GM19351 (cell line): ENCODE results near the gene CCDC171.
A peak's percentile ranks its signal among the peaks of the same experiment; 100 is the strongest.
"Not testable (repeated sequence)": the region's sequence is repeated elsewhere in the genome, so short reads cannot be mapped to it uniquely, and the experiment has no call there.

ENCODE experiments used
- ATAC-seq: cut with Tn5 transposase; IDR thresholded peaks from one replicate; pipeline ENCODE4 v1.9.1; 2021; ENCODE audit warnings: mild to moderate bottlenecking, moderate library complexity; ENCODE audit not compliant: unreplicated experiment

Gene CCDC171

GRCh38 chr9:15746905-15747304 lies 194.1 kb downstream of the CCDC171 start:
- ATAC-seq, result no peak

DNA sequence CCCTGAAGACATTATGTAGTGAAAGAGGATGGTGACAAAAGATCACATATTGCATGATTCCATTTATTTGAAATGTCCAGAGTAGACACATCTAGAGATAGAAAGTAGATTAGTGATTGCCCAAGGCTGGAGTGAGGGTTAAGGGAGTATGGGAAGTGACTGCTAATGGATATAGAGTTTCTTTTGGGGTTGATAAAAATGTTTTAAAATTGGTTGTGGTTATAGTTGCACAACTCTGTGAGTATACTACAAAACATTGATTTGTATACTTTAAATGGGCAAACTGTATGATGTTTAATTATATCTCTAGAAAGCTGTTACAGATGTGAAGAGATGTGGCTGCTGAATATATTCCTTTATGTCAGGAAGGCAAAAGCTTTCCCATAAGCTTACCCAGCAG lies 202.8 kb downstream of the CCDC171 start:
- no peak for ATAC-seq

GRCh38 chr9:15761551-15761950 lies 208.7 kb downstream of the CCDC171 start:
- no peak for ATAC-seq

DNA sequence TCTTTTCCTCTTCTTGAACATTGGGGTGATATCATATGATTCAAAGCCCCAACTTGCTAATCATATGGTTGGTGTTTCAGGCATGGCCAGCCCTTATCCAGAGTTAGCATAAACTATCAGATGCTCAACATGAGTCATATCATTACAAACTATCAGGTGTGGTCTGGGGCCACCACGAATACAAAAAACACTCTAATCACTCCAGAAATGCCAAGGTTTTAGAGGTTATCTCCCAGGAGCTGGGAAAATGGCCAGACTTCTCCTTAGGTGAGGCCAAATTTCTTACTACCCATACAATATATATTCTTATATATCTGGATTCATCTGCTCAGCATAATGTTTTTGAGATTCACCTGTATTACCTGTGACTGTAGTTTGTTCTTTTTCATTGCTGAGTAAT lies 210.5 kb downstream of the CCDC171 start:
- no peak for ATAC-seq

GRCh38 chr9:15764131-15764530 lies 211.3 kb downstream of the CCDC171 start:
- ATAC-seq, result no peak

- no peak for ATAC-seq
Measured at GRCh38 chr9:15769547-15769946, 216.7 kb downstream of the CCDC171 start.

GRCh38 chr9:15778861-15779260 lies 226.0 kb downstream of the CCDC171 start:
- no peak for ATAC-seq

- ATAC-seq, result no peak
Measured at GRCh38 chr9:15782106-15782505, 229.3 kb downstream of the CCDC171 start.

DNA sequence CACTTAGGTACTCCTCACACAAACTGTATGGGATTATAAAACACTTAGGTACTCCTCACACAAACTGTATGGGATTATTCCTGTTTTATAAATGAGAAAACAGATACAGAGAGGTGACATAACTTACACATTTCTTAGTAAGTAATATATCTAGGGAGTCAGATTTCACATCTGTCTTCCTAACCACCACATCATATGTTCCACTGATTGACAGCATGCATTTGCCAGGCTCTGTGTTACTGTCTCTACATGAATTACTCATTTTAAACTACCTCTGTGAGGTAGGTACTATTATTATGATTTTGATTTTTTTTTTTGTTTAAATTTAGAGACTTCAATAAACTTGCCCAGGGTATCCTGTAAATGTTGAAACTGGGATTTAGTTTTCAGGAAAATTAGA lies 232.7 kb downstream of the CCDC171 start:
- no peak for ATAC-seq

- ATAC-seq, result no peak
Measured at GRCh38 chr9:15786616-15787015, 233.8 kb downstream of the CCDC171 start.

- ATAC-seq, result not testable (repeated sequence)
Measured at GRCh38 chr9:15810219-15810899, 257.5 kb downstream of the CCDC171 start.

GRCh38 chr9:15813076-15813475 lies 260.2 kb downstream of the CCDC171 start:
- no peak for ATAC-seq

DNA sequence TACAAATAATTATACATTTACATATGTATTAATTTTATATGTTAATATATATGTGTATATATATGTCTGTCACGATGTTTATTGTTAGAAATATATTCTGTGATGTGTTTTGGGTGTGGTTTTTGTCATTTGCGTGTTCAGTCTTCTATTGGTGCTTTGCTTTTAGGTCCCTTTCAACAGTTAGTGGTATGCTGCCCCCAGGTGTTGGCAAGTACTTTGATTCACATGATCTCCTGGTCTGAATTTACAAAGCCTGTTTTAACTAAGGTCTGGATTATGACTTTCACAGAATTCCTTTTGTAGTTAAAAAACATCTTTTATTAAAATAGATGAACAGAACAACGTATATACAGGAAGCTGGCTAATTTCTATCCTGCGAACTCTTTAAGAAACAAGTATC lies 271.5 kb downstream of the CCDC171 start:
- no peak for ATAC-seq

DNA sequence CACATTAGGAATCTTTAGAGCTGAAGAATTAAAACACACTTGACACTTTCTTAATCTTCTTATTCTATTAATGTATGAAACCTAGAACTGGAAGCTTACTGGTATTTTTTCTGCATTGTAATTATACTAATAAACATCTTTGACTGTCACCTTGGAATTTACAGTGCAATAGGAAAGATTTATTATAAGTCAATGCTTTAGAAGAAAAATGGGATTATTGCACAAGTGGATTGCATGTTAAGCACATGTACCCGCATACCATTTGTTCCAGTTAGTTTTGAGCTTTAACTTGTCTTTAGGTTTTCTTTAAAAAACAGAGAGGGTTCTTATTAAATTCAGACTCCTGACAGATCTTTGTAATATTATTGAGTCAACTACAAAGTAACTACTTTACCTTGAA lies 278.5 kb downstream of the CCDC171 start:
- no peak for ATAC-seq

GRCh38 chr9:15834541-15834940 lies 281.7 kb downstream of the CCDC171 start:
- no peak for ATAC-seq

- peak; percentile 89 for ATAC-seq
Measured at GRCh38 chr9:15837079-15837679, 284.3 kb downstream of the CCDC171 start.

DNA sequence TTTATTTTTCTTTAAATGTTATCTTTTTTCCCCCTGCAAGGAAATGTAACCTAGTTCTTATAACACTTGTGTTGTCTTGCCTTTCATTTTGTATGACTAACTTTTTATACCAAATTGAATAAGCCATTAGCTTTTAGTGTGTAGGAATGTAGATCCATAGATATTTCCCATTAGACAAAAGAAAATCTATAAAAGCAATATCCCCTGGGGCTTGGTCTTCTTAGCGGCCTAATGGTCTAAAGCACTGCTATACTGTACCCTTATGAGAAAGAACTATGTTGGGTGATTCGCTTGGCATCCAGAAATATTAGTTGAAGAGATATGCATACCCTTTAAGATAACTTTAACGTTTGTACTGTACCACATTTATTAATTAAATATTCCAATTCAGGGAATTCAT lies 289.2 kb downstream of the CCDC171 start:
- no peak for ATAC-seq

- no peak for ATAC-seq
Measured at GRCh38 chr9:15843316-15843715, 290.5 kb downstream of the CCDC171 start.

- ATAC-seq, result no peak
Measured at GRCh38 chr9:15843931-15844330, 291.1 kb downstream of the CCDC171 start.

DNA sequence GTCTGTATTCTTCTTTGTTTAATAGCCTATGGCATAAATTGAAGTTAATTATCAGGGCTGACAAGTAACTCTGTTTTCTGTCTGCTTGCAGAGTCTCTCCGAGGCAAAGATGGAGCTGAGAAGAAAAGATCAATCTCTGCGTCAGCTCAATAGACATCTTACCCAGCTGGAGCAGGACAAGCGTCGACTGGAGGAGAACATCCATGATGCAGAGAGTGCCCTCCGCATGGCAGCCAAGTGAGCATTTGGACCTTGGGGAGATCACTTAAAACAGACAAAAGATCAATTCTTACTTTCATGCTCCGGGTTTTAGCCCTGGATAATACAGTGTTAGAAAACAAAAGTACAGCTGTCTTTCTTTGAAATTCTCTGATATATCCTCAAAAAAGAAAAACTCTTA lies 293.8 kb downstream of the CCDC171 start:
- no peak for ATAC-seq

DNA sequence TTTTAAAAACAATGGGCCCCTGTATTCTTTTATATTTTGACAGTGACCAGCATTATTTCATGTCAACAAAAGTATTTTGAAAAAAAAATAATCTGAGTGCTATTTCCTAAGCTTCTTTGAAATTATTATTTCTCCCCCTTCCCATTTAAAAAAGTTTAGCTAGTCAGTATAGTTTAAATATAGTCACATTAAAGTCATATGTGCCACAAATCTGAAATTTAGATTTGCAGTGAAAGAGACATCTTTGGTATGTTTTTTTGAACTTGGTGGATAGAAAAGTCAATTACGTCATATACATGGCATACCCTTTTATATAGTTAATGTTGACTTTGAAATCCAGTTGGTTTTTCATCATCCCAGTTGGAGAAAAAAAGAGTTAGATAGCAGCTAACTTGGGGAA lies 297.0 kb downstream of the CCDC171 start:
- ATAC-seq, result no peak

DNA sequence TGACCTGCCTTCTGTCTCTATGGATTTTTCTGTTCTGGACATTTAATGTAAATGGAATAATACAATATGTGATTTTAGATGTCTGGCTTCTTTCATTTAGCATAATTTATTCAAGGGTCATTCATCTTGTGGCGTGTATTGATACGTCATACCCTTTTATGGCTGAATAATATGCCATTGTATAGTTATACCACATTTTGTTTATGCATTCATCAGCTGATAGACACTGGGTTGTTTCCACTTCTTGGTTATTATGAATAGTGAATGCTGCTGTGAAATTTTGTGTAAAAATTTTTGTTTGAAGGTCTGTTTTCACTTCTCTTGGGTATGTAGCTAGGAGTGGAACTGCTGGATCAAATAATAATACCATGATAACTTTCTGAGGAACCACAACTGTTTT lies 298.9 kb downstream of the CCDC171 start:
- no peak for ATAC-seq

GRCh38 chr9:15856591-15856990 lies 303.7 kb downstream of the CCDC171 start:
- ATAC-seq, result no peak
